ENCODE results near the gene UEVLD. TPM values are rescaled to one million over a fixed set of nuclear protein-coding genes. Genes with fewer than 3 reads are reported as not detected.

The UEVLD gene
- total RNA-seq, 1 experiment from 2014 or later, result 31.6 TPM

DNA sequence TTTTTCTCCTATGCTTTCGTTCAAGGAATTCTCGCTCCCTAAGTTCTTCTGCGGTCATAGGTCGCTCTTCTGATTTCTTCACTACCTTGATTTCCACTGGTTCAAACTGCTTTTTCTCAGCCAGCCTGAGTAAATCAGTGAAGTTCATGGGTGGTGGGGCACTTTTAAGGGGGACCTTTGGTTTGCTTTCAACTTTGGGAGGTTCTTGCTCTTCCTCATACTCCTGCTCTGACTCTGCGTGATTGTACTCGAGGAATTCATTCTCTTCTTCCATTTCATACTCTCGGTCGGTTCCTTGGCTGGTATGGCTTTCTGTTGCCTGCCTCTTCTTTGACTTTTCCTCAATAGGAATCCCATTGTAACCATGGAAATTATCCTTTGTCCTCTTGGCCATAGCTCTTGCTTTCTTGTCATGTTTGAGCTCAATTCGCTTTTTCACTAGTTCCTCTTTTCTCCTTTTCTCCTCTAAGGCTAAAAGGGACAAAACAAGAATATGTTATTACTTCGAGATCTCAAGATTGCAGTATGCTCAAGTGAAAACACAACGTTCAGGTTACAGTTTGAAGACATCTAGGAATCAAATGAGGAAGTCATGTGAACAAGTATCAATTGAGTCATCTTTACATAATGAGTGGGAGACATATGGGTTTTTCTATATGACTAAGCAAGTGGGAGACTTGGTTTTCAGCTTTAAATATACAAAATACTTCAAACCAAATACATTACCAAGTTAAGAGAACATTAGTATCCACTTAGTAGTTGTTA lies 27.3 kb upstream of the UEVLD start:
- Histone ChIP-seq H3K27me3 (ENCODE audit: insufficient read depth, low read depth) (no peaks in the 10 kb centered on the region), H2AFZ (no peak overlapping the region), H3K9me3 (ENCODE audit: insufficient read depth, low read depth) (no peaks in the 10 kb centered on the region), H3K79me2 (ENCODE audit: low read depth) (peaks cover 33% of the 10 kb centered on the region), H3K4me2 (no peak overlapping the region), H3K36me3 (ENCODE audit: low read depth) (peaks cover 22% of the 10 kb centered on the region), H3K4me3 (no peak overlapping the region), H3K9me2 (ENCODE audit: insufficient read depth) (no peaks in the 10 kb centered on the region), H3F3A (ENCODE audit: insufficient read depth, low read depth) (no peaks in the 10 kb centered on the region), H3K27ac (no peak overlapping the region), H3K4me1 (replicated peaks; ENCODE audit: insufficient read depth) (no peaks in the 10 kb centered on the region), H4K20me1 (ENCODE audit: insufficient read depth) (peaks cover 32% of the 10 kb centered on the region)
- no TSS peak for BruUV-seq (replicated peaks)
- no peak for DNase-seq
- CTCF ChIA-PET, result interaction anchor here (0.5 to 0.6 kb wide), 2 partner anchors 36 to 510 kb away, joined by 3 to 6 read pairs; no protein-coding TSS in a partner anchor
- intact Hi-C loops (cut with micrococcal nuclease; ENCODE audit: unreplicated experiment), result no loop called here
- TF ChIP-seq, protein P1, sequence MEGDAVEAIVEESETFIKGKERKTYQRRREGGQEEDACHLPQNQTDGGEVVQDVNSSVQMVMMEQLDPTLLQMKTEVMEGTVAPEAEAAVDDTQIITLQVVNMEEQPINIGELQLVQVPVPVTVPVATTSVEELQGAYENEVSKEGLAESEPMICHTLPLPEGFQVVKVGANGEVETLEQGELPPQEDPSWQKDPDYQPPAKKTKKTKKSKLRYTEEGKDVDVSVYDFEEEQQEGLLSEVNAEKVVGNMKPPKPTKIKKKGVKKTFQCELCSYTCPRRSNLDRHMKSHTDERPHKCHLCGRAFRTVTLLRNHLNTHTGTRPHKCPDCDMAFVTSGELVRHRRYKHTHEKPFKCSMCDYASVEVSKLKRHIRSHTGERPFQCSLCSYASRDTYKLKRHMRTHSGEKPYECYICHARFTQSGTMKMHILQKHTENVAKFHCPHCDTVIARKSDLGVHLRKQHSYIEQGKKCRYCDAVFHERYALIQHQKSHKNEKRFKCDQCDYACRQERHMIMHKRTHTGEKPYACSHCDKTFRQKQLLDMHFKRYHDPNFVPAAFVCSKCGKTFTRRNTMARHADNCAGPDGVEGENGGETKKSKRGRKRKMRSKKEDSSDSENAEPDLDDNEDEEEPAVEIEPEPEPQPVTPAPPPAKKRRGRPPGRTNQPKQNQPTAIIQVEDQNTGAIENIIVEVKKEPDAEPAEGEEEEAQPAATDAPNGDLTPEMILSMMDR (conservative IDR thresholded peaks at IDR 0.05), result no peak
- POLR2A ChIA-PET (ENCODE audit: unreplicated experiment), result interaction anchor here (0.6 kb wide), 1 partner anchor 36 kb away, joined by 13 read pairs; no protein-coding TSS in a partner anchor

GRCh38 chr11:18614667-18615066 lies 26.1 kb upstream of the UEVLD start:
- Histone ChIP-seq H3K4me2 (no peak overlapping the region), H2AFZ (no peak overlapping the region), H3K36me3 (ENCODE audit: low read depth) (peaks cover 22% of the 10 kb centered on the region), H3K9me2 (ENCODE audit: insufficient read depth) (no peaks in the 10 kb centered on the region), H3K27ac (no peak overlapping the region), H3K4me3 (no peak overlapping the region), H3K4me1 (replicated peaks; ENCODE audit: insufficient read depth) (no peaks in the 10 kb centered on the region), H3F3A (ENCODE audit: insufficient read depth, low read depth) (0 out of 2 replicates have a peak, but pooled peaks cover 2% of the 10 kb centered on the region), H4K20me1 (ENCODE audit: insufficient read depth) (peaks cover 32% of the 10 kb centered on the region), H3K79me2 (ENCODE audit: low read depth) (peaks cover 23% of the 10 kb centered on the region), H3K9me3 (ENCODE audit: insufficient read depth, low read depth) (no peaks in the 10 kb centered on the region), H3K27me3 (ENCODE audit: insufficient read depth, low read depth) (no peaks in the 10 kb centered on the region)
- intact Hi-C loops (cut with micrococcal nuclease; ENCODE audit: unreplicated experiment), result no loop called here
- TF ChIP-seq EZH2 (IDR thresholded peaks at IDR 0.05; ENCODE audit: low read depth), result no peak
- TF ChIP-seq, protein P1 (conservative IDR thresholded peaks at IDR 0.05), result no peak
- CTCF ChIA-PET, result no interaction called here
- POLR2A ChIA-PET (ENCODE audit: unreplicated experiment), result no interaction called here
- no TSS peak for BruUV-seq (replicated peaks)
- DNase-seq, result no peak

DNA sequence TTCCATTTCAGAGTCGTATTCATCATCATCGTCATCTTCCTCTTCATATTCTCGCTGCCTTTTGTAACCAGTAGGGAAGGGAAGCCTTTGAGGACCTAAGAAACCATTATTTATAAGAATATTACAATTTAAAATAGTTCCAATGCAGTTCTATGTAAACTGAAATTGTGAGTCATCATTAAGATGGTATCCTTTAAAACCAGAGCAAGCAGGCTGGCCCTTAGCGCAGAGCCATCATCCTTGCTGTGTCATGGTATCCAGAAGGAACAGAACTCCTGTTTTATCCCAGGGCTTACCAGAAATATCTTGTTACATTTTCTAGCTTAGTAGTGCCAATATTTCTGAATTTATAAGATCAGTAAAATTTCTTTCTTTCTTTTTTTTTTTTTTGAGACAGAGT lies 23.9 kb upstream of the UEVLD start:
- Histone ChIP-seq H3K27ac (no peak overlapping the region), H4K20me1 (ENCODE audit: insufficient read depth) (peaks cover 27% of the 10 kb centered on the region; the same call in 1 of the 2 replicates), H3K9me3 (ENCODE audit: insufficient read depth, low read depth) (no peaks in the 10 kb centered on the region), H3K4me2 (no peak overlapping the region), H3K36me3 (ENCODE audit: low read depth) (peaks cover 25% of the 10 kb centered on the region), H2AFZ (no peak overlapping the region), H3K4me1 (replicated peaks; ENCODE audit: insufficient read depth) (no peaks in the 10 kb centered on the region), H3F3A (ENCODE audit: insufficient read depth, low read depth) (0 out of 2 replicates have a peak, but pooled peaks cover 8% of the 10 kb centered on the region), H3K4me3 (no peak overlapping the region), H3K27me3 (ENCODE audit: insufficient read depth, low read depth) (no peaks in the 10 kb centered on the region), H3K79me2 (ENCODE audit: low read depth) (0 out of 2 replicates have a peak, but pooled peaks cover 4% of the 10 kb centered on the region), H3K9me2 (ENCODE audit: insufficient read depth) (no peaks in the 10 kb centered on the region)
- DNase-seq, result no peak
- intact Hi-C loops (cut with micrococcal nuclease; ENCODE audit: unreplicated experiment), result no loop called here
- TF ChIP-seq, protein P1 (conservative IDR thresholded peaks at IDR 0.05), result no peak
- no peak for TF ChIP-seq EZH2 (IDR thresholded peaks at IDR 0.05; ENCODE audit: low read depth)
- ChIA-PET POLR2A (ENCODE audit: unreplicated experiment) (no interaction called here), CTCF (no interaction called here)
- BruUV-seq (replicated peaks), result no TSS peak

All from PC-9 (cell line).